Mesendoderm (in vitro differentiated cells): Measurements from ENCODE around the gene CROCC2.
A peak's percentile ranks its signal among the peaks of the same experiment; 100 is the strongest.

Experiments
- DNase-seq: peaks from one replicate; pipeline ENCODE4 v3.0.0; 2013
- H2AK5ac ChIP-seq: 2 replicates; pipeline ENCODE4 v1.6.1; 2013; ENCODE audit warnings: low read length, inconsistent platforms
- H2BK120ac ChIP-seq: 2 replicates; pipeline ENCODE4 v1.6.1; 2013; ENCODE audit warnings: low read depth, mild to moderate bottlenecking, low read length, moderate library complexity, mixed read lengths
- H2BK15ac ChIP-seq: replicated peaks from 2 replicates; pipeline ENCODE4 v1.6.1; 2013; ENCODE audit warnings: low read depth, mild to moderate bottlenecking, moderate library complexity
- H2BK5ac ChIP-seq: 2 replicates; pipeline ENCODE4 v1.6.1; 2013; ENCODE audit warnings: low read length, inconsistent platforms
- H3K18ac ChIP-seq: 2 replicates; pipeline ENCODE4 v1.6.1; 2013; ENCODE audit warnings: mild to moderate bottlenecking, low read length, mixed read lengths
- H3K23ac ChIP-seq: one replicate; pipeline ENCODE4 v1.6.1; 2013; ENCODE audit warnings: low read length
- H3K27ac ChIP-seq: 2 replicates; pipeline ENCODE4 v1.5.1; 2013; ENCODE audit warnings: low read depth, mild to moderate bottlenecking, inconsistent platforms, low read length, moderate library complexity
- H3K27me3 ChIP-seq: 2 replicates; pipeline ENCODE4 v1.6.1; 2013; ENCODE audit warnings: low read length, control low read depth, mild to moderate bottlenecking, inconsistent platforms; ENCODE audit not compliant: insufficient read depth, poor library complexity
- H3K36me3 ChIP-seq: 2 replicates; pipeline ENCODE4 v1.6.1; 2013; ENCODE audit warnings: low read length, inconsistent platforms; ENCODE audit not compliant: control insufficient read depth, insufficient read depth
- H3K4ac ChIP-seq: one replicate; pipeline ENCODE4 v1.6.1; 2013; ENCODE audit warnings: low read depth, mild to moderate bottlenecking, low read length, moderate library complexity
- H3K4me1 ChIP-seq: 2 replicates; pipeline ENCODE4 v1.6.1; 2013; ENCODE audit warnings: low read depth, low read length, inconsistent platforms; ENCODE audit not compliant: control insufficient read depth
- H3K4me2 ChIP-seq: 2 replicates; pipeline ENCODE4 v1.6.1; 2013; ENCODE audit warnings: low read length
- H3K4me3 ChIP-seq: 2 replicates; pipeline ENCODE4 v1.5.1; 2013; ENCODE audit warnings: mild to moderate bottlenecking, low read length
- H3K56ac ChIP-seq: one replicate; pipeline ENCODE4 v1.6.1; 2013; ENCODE audit warnings: low read length
- H3K79me1 ChIP-seq: 2 replicates; pipeline ENCODE4 v1.6.1; 2013; ENCODE audit warnings: low read length, inconsistent platforms
- H3K79me2 ChIP-seq: 2 replicates; pipeline ENCODE4 v1.6.1; 2013; ENCODE audit warnings: mild to moderate bottlenecking, low read length; ENCODE audit not compliant: control insufficient read depth, insufficient read depth
- H3K9ac ChIP-seq: 2 replicates; pipeline ENCODE4 v1.6.1; 2013; ENCODE audit warnings: low read length, inconsistent platforms
- H4K5ac ChIP-seq: one replicate; pipeline ENCODE4 v1.6.1; 2013; ENCODE audit warnings: low read length
- H4K8ac ChIP-seq: one replicate; pipeline ENCODE4 v1.6.1; 2013; ENCODE audit warnings: low read depth, mild to moderate bottlenecking, control low read depth, low read length, moderate library complexity
- WGBS: extraction: QIAGEN DNeasy Blood & Tissue Kit; methylation state at CpG from one replicate; pipeline ENCODE4 v1.1.7; 2013; ENCODE audit warnings: low lambda C conversion rate, missing lambda C conversion rate; ENCODE audit not compliant: insufficient coverage; ENCODE audit errors: extremely low coverage; 5-methylcytosine and 5-hydroxymethylcytosine counted together

CROCC2 gene

GRCh38 chr2:240959941-240960308 lies 53.8 kb downstream of the CROCC2 start:
- H3K4ac ChIP-seq = no peak overlapping the region
- no peak overlapping the region for H2BK15ac ChIP-seq
- H3K4me3 ChIP-seq = no peak overlapping the region
- H3K27me3 ChIP-seq = no peaks in the 10 kb centered on the region
- no peak overlapping the region for H3K23ac ChIP-seq
- H3K9ac ChIP-seq = no peak overlapping the region
- H3K79me2 ChIP-seq = no peaks in the 10 kb centered on the region
- H4K8ac ChIP-seq = no peak overlapping the region
- H3K56ac ChIP-seq = no peak overlapping the region
- WGBS = no CpG with 5 or more reads among the region's 14 CpGs
- H3K18ac ChIP-seq = no peak overlapping the region
- no peak overlapping the region for H2BK5ac ChIP-seq
- H3K79me1 ChIP-seq = no peaks in the 10 kb centered on the region
- no peak for DNase-seq
- H3K36me3 ChIP-seq = no peaks in the 10 kb centered on the region
- no peak overlapping the region for H4K5ac ChIP-seq
- no peak overlapping the region for H3K4me2 ChIP-seq
- H2BK120ac ChIP-seq = no peak overlapping the region
- no peak overlapping the region for H3K27ac ChIP-seq
- H3K4me1 ChIP-seq = no peaks in the 10 kb centered on the region
- no peak overlapping the region for H2AK5ac ChIP-seq

DNA sequence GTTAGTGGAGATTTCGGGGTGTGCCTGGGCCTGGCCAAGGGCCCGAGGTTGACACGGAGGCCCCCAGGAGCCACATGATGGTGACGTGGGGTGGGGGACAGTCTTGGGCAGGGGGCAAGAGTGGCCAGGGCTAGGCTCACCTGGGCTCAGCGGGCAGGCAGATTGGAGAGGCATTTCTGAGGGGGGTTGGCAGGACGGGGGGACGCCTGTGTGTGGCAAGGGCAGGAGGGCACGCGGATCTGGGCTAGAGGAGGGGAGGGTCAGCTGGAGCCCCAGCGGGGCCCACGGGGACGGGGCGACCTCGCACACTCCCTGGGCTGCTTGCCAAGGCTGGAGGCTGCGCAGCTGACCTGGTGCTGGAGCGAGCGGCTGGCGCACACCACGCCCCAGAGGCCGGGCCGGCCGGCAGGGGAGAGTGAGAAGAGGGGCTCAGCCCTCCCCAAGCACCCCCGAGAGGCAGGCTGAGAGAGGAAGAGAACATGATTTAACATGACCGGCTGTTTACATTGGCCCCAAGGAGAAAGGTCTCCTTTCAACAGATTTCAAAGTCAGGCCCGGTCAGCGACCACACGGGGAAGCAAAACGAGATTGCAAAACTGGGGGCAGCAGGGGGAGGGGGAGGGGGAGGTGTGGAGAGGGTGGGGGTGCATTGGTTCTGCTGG lies 54.3 kb downstream of the CROCC2 start:
- H3K18ac ChIP-seq = no peak overlapping the region
- H4K8ac ChIP-seq = no peak overlapping the region
- no peak overlapping the region for H3K4ac ChIP-seq
- no peak overlapping the region for H3K56ac ChIP-seq
- H3K4me1 ChIP-seq = no peaks in the 10 kb centered on the region
- H3K4me2 ChIP-seq = no peak overlapping the region
- H4K5ac ChIP-seq = no peak overlapping the region
- H2BK5ac ChIP-seq = no peak overlapping the region
- H3K79me2 ChIP-seq = no peaks in the 10 kb centered on the region
- H3K9ac ChIP-seq = no peak overlapping the region
- no CpG with 5 or more reads among the region's 28 CpGs for WGBS
- H2BK15ac ChIP-seq = no peak overlapping the region
- H3K36me3 ChIP-seq = no peaks in the 10 kb centered on the region
- no peak for DNase-seq
- no peaks in the 10 kb centered on the region for H3K27me3 ChIP-seq
- H3K23ac ChIP-seq = no peak overlapping the region
- no peaks in the 10 kb centered on the region for H3K79me1 ChIP-seq
- no peak overlapping the region for H2BK120ac ChIP-seq
- no peak overlapping the region for H2AK5ac ChIP-seq
- no peak overlapping the region for H3K4me3 ChIP-seq
- H3K27ac ChIP-seq = no peak overlapping the region

- Histone ChIP-seq H2BK15ac (no peak overlapping the region), H3K18ac (no peak overlapping the region), H3K27ac (no peak overlapping the region), H3K79me1 (no peaks in the 10 kb centered on the region), H3K4me2 (no peak overlapping the region), H3K4ac (no peak overlapping the region), H4K5ac (no peak overlapping the region), H4K8ac (no peak overlapping the region), H3K56ac (no peak overlapping the region), H2AK5ac (no peak overlapping the region), H2BK5ac (no peak overlapping the region), H3K4me3 (no peak overlapping the region), H3K4me1 (no peaks in the 10 kb centered on the region), H3K23ac (no peak overlapping the region), H3K27me3 (no peaks in the 10 kb centered on the region), H3K79me2 (no peaks in the 10 kb centered on the region), H2BK120ac (no peak overlapping the region), H3K36me3 (no peaks in the 10 kb centered on the region), H3K9ac (no peak overlapping the region)
- no peak for DNase-seq
- 100% methylated on average over 3 of the region's 27 CpGs for WGBS
These were observed 55.1 kb downstream of the CROCC2 start for GRCh38 chr2:240960971-240961876.

GRCh38 chr2:240961910-240962299 lies 55.8 kb downstream of the CROCC2 start:
- Histone ChIP-seq H4K5ac (no peak overlapping the region), H3K4me3 (no peak overlapping the region), H3K4me1 (no peaks in the 10 kb centered on the region), H3K23ac (no peak overlapping the region), H3K9ac (no peak overlapping the region), H3K79me2 (no peaks in the 10 kb centered on the region), H2BK5ac (no peak overlapping the region), H3K18ac (no peak overlapping the region), H3K4ac (no peak overlapping the region), H4K8ac (no peak overlapping the region), H3K79me1 (no peaks in the 10 kb centered on the region), H3K36me3 (no peaks in the 10 kb centered on the region), H2BK15ac (no peak overlapping the region), H3K27me3 (no peaks in the 10 kb centered on the region), H3K27ac (no peak overlapping the region), H3K4me2 (no peak overlapping the region), H2BK120ac (no peak overlapping the region), H2AK5ac (no peak overlapping the region), H3K56ac (no peak overlapping the region)
- WGBS = no CpG with 5 or more reads among the region's 12 CpGs
- DNase-seq = no peak

- H2BK15ac ChIP-seq = no peak overlapping the region
- H3K27me3 ChIP-seq = no peaks in the 10 kb centered on the region
- no peak overlapping the region for H2AK5ac ChIP-seq
- no peaks in the 10 kb centered on the region for H3K4me1 ChIP-seq
- no peak overlapping the region for H3K18ac ChIP-seq
- DNase-seq = no peak
- no peak overlapping the region for H2BK5ac ChIP-seq
- no peaks in the 10 kb centered on the region for H3K79me2 ChIP-seq
- no peak overlapping the region for H3K4ac ChIP-seq
- H3K4me2 ChIP-seq = no peak overlapping the region
- H4K5ac ChIP-seq = no peak overlapping the region
- H4K8ac ChIP-seq = no peak overlapping the region
- no peaks in the 10 kb centered on the region for H3K36me3 ChIP-seq
- no peak overlapping the region for H3K27ac ChIP-seq
- no peak overlapping the region for H3K9ac ChIP-seq
- peak overlapping the region; percentile 34 for H3K56ac ChIP-seq
- no peaks in the 10 kb centered on the region for H3K79me1 ChIP-seq
- no CpG with 5 or more reads among the region's 29 CpGs for WGBS
- no peak overlapping the region for H3K4me3 ChIP-seq
- H2BK120ac ChIP-seq = no peak overlapping the region
- no peak overlapping the region for H3K23ac ChIP-seq
These were observed 56.3 kb downstream of the CROCC2 start for GRCh38 chr2:240962300-240963064.
